GM19324 (cell line): Measurements from ENCODE around the gene C19orf25.
"Not testable (repeated sequence)": the region's sequence is repeated elsewhere in the genome, so short reads cannot be mapped to it uniquely, and the experiment has no call there.

Experiments used
- ATAC-seq: cut with Tn5 transposase; IDR thresholded peaks from one replicate; pipeline ENCODE4 v1.9.1; 2021; ENCODE audit warnings: mild to moderate bottlenecking, moderate library complexity; ENCODE audit not compliant: unreplicated experiment, low FRiP score

Gene C19orf25

GRCh38 chr19:1478934-1479707 is at the start of gene C19orf25:
C19orf25 (minus strand) TSS chr19:1479215; CDS start chr19:1478903, 312 bp downstream.
- peak; percentile 87 for ATAC-seq

GRCh38 chr19:1527650-1528309 is 48.8 kb upstream of the C19orf25 start:
- ATAC-seq = no peak

- no peak for ATAC-seq
These were observed 48.1 kb upstream of the C19orf25 start for GRCh38 chr19:1526979-1527649.

GRCh38 chr19:1526066-1526778 is 47.2 kb upstream of the C19orf25 start:
- ATAC-seq = no peak

GRCh38 chr19:1525343-1525742 is 46.3 kb upstream of the C19orf25 start:
- no peak for ATAC-seq

GRCh38 chr19:1524972-1525325 is 45.9 kb upstream of the C19orf25 start:
- ATAC-seq = no peak

- no peak for ATAC-seq
These were observed 45.4 kb upstream of the C19orf25 start for GRCh38 chr19:1524287-1524971.

GRCh38 chr19:1523412-1524286 is 44.6 kb upstream of the C19orf25 start, which contains the start of gene PLK5:
PLK5 (plus strand) TSS chr19:1524077; CDS start chr19:1526997, 2,920 bp downstream.
- no peak for ATAC-seq

GRCh38 chr19:1522838-1523237 is 43.8 kb upstream of the C19orf25 start:
- ATAC-seq = no peak

- ATAC-seq = no peak
These were observed 43.0 kb upstream of the C19orf25 start for GRCh38 chr19:1522061-1522460.

GRCh38 chr19:1521636-1522035 is 42.6 kb upstream of the C19orf25 start:
- ATAC-seq = no peak

- ATAC-seq = no peak
These were observed 41.3 kb upstream of the C19orf25 start for GRCh38 chr19:1520203-1520780.

- not testable (repeated sequence) for ATAC-seq
These were observed 40.8 kb upstream of the C19orf25 start for GRCh38 chr19:1519802-1520201.

- ATAC-seq = no peak
These were observed 39.5 kb upstream of the C19orf25 start for GRCh38 chr19:1518471-1518870.

- no peak for ATAC-seq
These were observed 37.4 kb upstream of the C19orf25 start for GRCh38 chr19:1516395-1516753.

GRCh38 chr19:1514986-1515721 is 36.1 kb upstream of the C19orf25 start:
- no peak for ATAC-seq

GRCh38 chr19:1514295-1514661 is 35.3 kb upstream of the C19orf25 start:
- ATAC-seq = no peak

GRCh38 chr19:1513499-1514294 is 34.7 kb upstream of the C19orf25 start:
- ATAC-seq = no peak
